MCF 10A (cell line): ENCODE measurements around the gene GATA3. TPM values are rescaled to one million over a fixed set of nuclear protein-coding genes. Genes with fewer than 3 reads are reported as not detected.

Experiments used
- BruUV-seq: library from RNA; stranded (reverse); fragments of 400-500 nt; replicated peaks from 2 replicates; lab custom pipeline; 2021; lab: Mats Ljungman, UMichigan
- CTCF ChIA-PET: fragments of 300-600 bp; sonication (Branson Sonifier 250); formaldehyde crosslinking; extraction: SDS; loops from one replicate; lab custom pipeline; 2021; ENCODE audit warnings: antibody characterized with exemption, inconsistent platforms; lab: Yijun Ruan, JAX
- POLR2A ChIA-PET: fragments of 300-600, 350-650 bp; sonication (Branson Sonifier 250); formaldehyde crosslinking; extraction: SDS; loops from one replicate; lab custom pipeline; 2020; ENCODE audit warnings: antibody characterized with exemption, inconsistent platforms; lab: Yijun Ruan, JAX
- DNase-seq: peaks from one replicate; pipeline ENCODE4 v3.0.0-alpha.2; 2018; ENCODE audit not compliant: unreplicated experiment
- H3K27ac Mint-ChIP-seq: one replicate; pipeline ENCODE4 v1.8.0; 2022; ENCODE audit warnings: mild to moderate bottlenecking, low read depth, mixed read lengths; ENCODE audit not compliant: unreplicated experiment
- H3K27me3 Mint-ChIP-seq: one replicate; pipeline ENCODE4 v1.8.0; 2022; ENCODE audit warnings: mixed read lengths; ENCODE audit not compliant: insufficient read depth, unreplicated experiment
- H3K36me3 Mint-ChIP-seq: one replicate; pipeline ENCODE4 v1.8.0; 2022; ENCODE audit warnings: mild to moderate bottlenecking, moderate library complexity, mixed read lengths; ENCODE audit not compliant: insufficient read depth, unreplicated experiment
- H3K4me1 Mint-ChIP-seq: one replicate; pipeline ENCODE4 v1.8.0; 2022; ENCODE audit warnings: mixed read lengths; ENCODE audit not compliant: insufficient read depth, unreplicated experiment
- H3K4me3 Mint-ChIP-seq: one replicate; pipeline ENCODE4 v1.8.0; 2022; ENCODE audit warnings: mild to moderate bottlenecking, moderate library complexity, mixed read lengths; ENCODE audit not compliant: unreplicated experiment
- H3K9me3 Mint-ChIP-seq: one replicate; pipeline ENCODE4 v1.8.0; 2022; ENCODE audit warnings: mixed read lengths; ENCODE audit not compliant: unreplicated experiment
- CTCF ChIP-seq: fragments of 200-600 bp; IDR thresholded peaks from one replicate; pipeline ENCODE4 v1.8.0; 2022; ENCODE audit warnings: antibody characterized with exemption, mild to moderate bottlenecking; ENCODE audit not compliant: unreplicated experiment
- intact Hi-C: fragments of 100-400 bp; cut with micrococcal nuclease; formaldehyde crosslinking; loops from 2 replicates; pipeline ENCODE4 v1.14.1; 2022
- total RNA-seq: library from RNA; stranded (reverse); gene quantifications from 2 replicates; pipeline ENCODE4 v1.2.3, GENCODE V29; 2022

GATA3 gene
- total RNA-seq, 1 experiment from 2014 or later, result 13.1 TPM

GRCh38 chr10:8112942-8113442 lies 58.5 kb downstream of the GATA3 start:
- Mint-ChIP-seq H3K27me3 (no peaks in the 10 kb centered on the region), H3K4me1 (no peaks in the 10 kb centered on the region), H3K4me3 (no peak overlapping the region), H3K27ac (no peak overlapping the region), H3K9me3 (no peaks in the 10 kb centered on the region), H3K36me3 (no peaks in the 10 kb centered on the region)
- no peak for TF ChIP-seq CTCF
- no peak for DNase-seq
- BruUV-seq, result no TSS peak
- POLR2A ChIA-PET, result interaction anchor here (0.6 kb wide), 1 partner anchor 15 kb away, joined by 4 read pairs; no protein-coding TSS in a partner anchor
- intact Hi-C loops, result no loop called here
- CTCF ChIA-PET, result no interaction called here

- no peaks in the 10 kb centered on the region for H3K27me3 Mint-ChIP-seq
- CTCF ChIA-PET, result no interaction called here
- intact Hi-C loops, result no loop called here
- no peaks in the 10 kb centered on the region for H3K9me3 Mint-ChIP-seq
- TF ChIP-seq CTCF, result no peak
- BruUV-seq, result no TSS peak
- no peaks in the 10 kb centered on the region for H3K4me1 Mint-ChIP-seq
- no peaks in the 10 kb centered on the region for H3K36me3 Mint-ChIP-seq
- DNase-seq, result no peak
- POLR2A ChIA-PET, result interaction anchor here (0.6 kb wide), 1 partner anchor 1088 kb away, joined by 3 read pairs; no protein-coding TSS in a partner anchor
- H3K27ac Mint-ChIP-seq, result no peak overlapping the region
- H3K4me3 Mint-ChIP-seq, result no peak overlapping the region
Measured at GRCh38 chr10:8113616-8114015, 59.1 kb downstream of the GATA3 start.

DNA sequence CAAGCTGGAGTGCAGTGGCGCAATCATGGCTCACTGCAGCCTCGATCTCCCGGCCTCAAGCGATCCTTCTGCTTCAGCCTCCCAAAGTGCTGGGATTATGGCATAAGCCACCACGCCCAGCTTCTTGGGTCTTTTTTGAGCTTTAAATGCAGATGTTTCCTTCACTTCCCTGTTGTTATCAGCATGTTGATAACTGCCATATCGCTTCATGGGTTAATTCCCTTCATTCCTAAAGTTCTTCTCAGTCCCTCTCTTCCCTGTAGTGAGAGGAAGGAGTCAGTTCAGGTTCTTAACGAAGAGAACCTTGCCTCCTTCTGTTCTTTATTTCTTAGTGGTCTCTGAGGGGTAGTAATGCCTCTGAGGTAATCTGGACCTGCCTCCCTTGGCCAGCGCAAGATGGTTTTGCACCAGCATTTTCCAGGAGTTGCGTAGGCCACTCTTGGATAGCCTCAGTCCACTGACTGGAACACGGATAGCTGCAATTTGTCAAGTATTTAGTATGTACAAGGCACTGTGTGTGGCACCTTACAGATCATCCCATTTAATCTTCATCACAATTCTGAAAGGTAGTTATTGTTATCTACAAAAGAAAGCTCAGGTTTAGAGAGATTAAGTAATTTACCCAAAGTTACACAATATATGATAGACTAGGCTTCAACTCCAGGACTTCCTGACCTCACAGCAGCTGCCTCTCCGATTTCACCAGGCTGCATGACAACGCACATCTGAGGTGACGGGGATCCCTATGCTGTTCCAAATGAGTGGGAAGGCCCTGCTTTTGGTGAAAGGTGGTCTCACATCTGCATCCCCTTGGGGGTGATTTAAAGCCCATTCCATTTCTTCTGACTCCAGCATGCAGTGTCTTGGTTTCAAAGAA lies 60.5 kb downstream of the GATA3 start:
- DNase-seq, result no peak
- Mint-ChIP-seq H3K4me1 (no peaks in the 10 kb centered on the region), H3K36me3 (no peaks in the 10 kb centered on the region), H3K27me3 (no peaks in the 10 kb centered on the region), H3K4me3 (no peak overlapping the region), H3K9me3 (no peaks in the 10 kb centered on the region), H3K27ac (no peak overlapping the region)
- intact Hi-C loops, result no loop called here
- no peak for TF ChIP-seq CTCF
- ChIA-PET POLR2A (no interaction called here), CTCF (interaction anchor here (0.6 to 0.7 kb wide), 2 partner anchors 11 to 589 kb away, joined by 3 to 4 read pairs; no protein-coding TSS in a partner anchor)
- BruUV-seq, result no TSS peak

- Mint-ChIP-seq H3K27me3 (no peaks in the 10 kb centered on the region), H3K9me3 (no peaks in the 10 kb centered on the region), H3K4me3 (no peak overlapping the region), H3K27ac (no peak overlapping the region), H3K4me1 (no peaks in the 10 kb centered on the region), H3K36me3 (no peaks in the 10 kb centered on the region)
- intact Hi-C loops, result no loop called here
- BruUV-seq, result no TSS peak
- CTCF ChIA-PET, result interaction anchor here (0.7 kb wide), 1 partner anchor 12 kb away, joined by 4 read pairs; no protein-coding TSS in a partner anchor
- POLR2A ChIA-PET, result no interaction called here
- no peak for DNase-seq
- TF ChIP-seq CTCF, result no peak
Measured at GRCh38 chr10:8115618-8115980, 61.1 kb downstream of the GATA3 start.
